Mucosa of stomach (tissue), 1 donor: Measurements from ENCODE around the gene RGS7.
"Not testable (repeated sequence)": the region's sequence is repeated elsewhere in the genome, so short reads cannot be mapped to it uniquely, and the experiment has no call there.

Experiments used
- H3K27me3 ChIP-seq: one replicate; pipeline ENCODE4 v1.7.0; 2013; ENCODE audit warnings: mild to moderate bottlenecking, low read length; ENCODE audit not compliant: control insufficient read depth, insufficient read depth
- H3K36me3 ChIP-seq: one replicate; pipeline ENCODE4 v1.7.0; 2013; ENCODE audit warnings: low read length; ENCODE audit not compliant: control insufficient read depth, insufficient read depth
- H3K4me1 ChIP-seq: one replicate; pipeline ENCODE4 v1.7.0; 2013; ENCODE audit warnings: mild to moderate bottlenecking, low read length; ENCODE audit not compliant: control insufficient read depth, insufficient read depth
- H3K4me3 ChIP-seq: one replicate; pipeline ENCODE4 v1.7.0; 2013; ENCODE audit warnings: low read length
- H3K9ac ChIP-seq: one replicate; pipeline ENCODE4 v1.7.0; 2013; ENCODE audit warnings: mild to moderate bottlenecking, low read length, moderate library complexity
- H3K9me3 ChIP-seq: one replicate; pipeline ENCODE4 v1.7.0; 2013; ENCODE audit warnings: mild to moderate bottlenecking, low read length, moderate library complexity; ENCODE audit not compliant: control insufficient read depth
- donor health status: Pancreatic carcinoma.

RGS7 gene

GRCh38 chr1:241265428-241265827, 91.6 kb downstream of the RGS7 start:
- no peak overlapping the region for H3K4me3 ChIP-seq
- H3K9me3 ChIP-seq: no peaks in the 10 kb centered on the region
- H3K4me1 ChIP-seq: peaks cover 3% of the 10 kb centered on the region
- no peak overlapping the region for H3K9ac ChIP-seq
- H3K36me3 ChIP-seq: no peaks in the 10 kb centered on the region
- no peaks in the 10 kb centered on the region for H3K27me3 ChIP-seq

GRCh38 chr1:241263346-241263745, 93.7 kb downstream of the RGS7 start:
- Histone ChIP-seq H3K4me3 (no peak overlapping the region), H3K9me3 (no peaks in the 10 kb centered on the region), H3K4me1 (peaks cover 3% of the 10 kb centered on the region), H3K9ac (no peak overlapping the region), H3K36me3 (no peaks in the 10 kb centered on the region), H3K27me3 (no peaks in the 10 kb centered on the region)

- no peaks in the 10 kb centered on the region for H3K36me3 ChIP-seq
- peaks cover 6% of the 10 kb centered on the region for H3K4me1 ChIP-seq
- H3K9me3 ChIP-seq: no peaks in the 10 kb centered on the region
- H3K27me3 ChIP-seq: no peaks in the 10 kb centered on the region
- no peak overlapping the region for H3K9ac ChIP-seq
- no peak overlapping the region for H3K4me3 ChIP-seq
Measured at GRCh38 chr1:241253471-241253870, 103.5 kb downstream of the RGS7 start.

- H3K36me3 ChIP-seq: no peaks in the 10 kb centered on the region
- H3K9me3 ChIP-seq: no peaks in the 10 kb centered on the region
- no peaks in the 10 kb centered on the region for H3K27me3 ChIP-seq
- H3K4me1 ChIP-seq: peaks cover 6% of the 10 kb centered on the region
- H3K9ac ChIP-seq: no peak overlapping the region
- H3K4me3 ChIP-seq: no peak overlapping the region
Measured at GRCh38 chr1:241250465-241250864, 106.5 kb downstream of the RGS7 start.

GRCh38 chr1:241240069-241240468, 116.9 kb downstream of the RGS7 start:
- no peak overlapping the region for H3K4me3 ChIP-seq
- no peaks in the 10 kb centered on the region for H3K36me3 ChIP-seq
- H3K9ac ChIP-seq: no peak overlapping the region
- H3K9me3 ChIP-seq: no peaks in the 10 kb centered on the region
- H3K4me1 ChIP-seq: no peaks in the 10 kb centered on the region
- no peaks in the 10 kb centered on the region for H3K27me3 ChIP-seq

- H3K36me3 ChIP-seq: no peaks in the 10 kb centered on the region
- H3K9ac ChIP-seq: no peak overlapping the region
- no peaks in the 10 kb centered on the region for H3K27me3 ChIP-seq
- H3K4me1 ChIP-seq: no peaks in the 10 kb centered on the region
- no peak overlapping the region for H3K4me3 ChIP-seq
- no peaks in the 10 kb centered on the region for H3K9me3 ChIP-seq
Measured at GRCh38 chr1:241237873-241238272, 119.1 kb downstream of the RGS7 start.

GRCh38 chr1:241235256-241235897, 121.6 kb downstream of the RGS7 start:
- no peak overlapping the region for H3K4me3 ChIP-seq
- no peaks in the 10 kb centered on the region for H3K27me3 ChIP-seq
- no peaks in the 10 kb centered on the region for H3K9me3 ChIP-seq
- H3K9ac ChIP-seq: no peak overlapping the region
- no peaks in the 10 kb centered on the region for H3K4me1 ChIP-seq
- no peaks in the 10 kb centered on the region for H3K36me3 ChIP-seq

- H3K36me3 ChIP-seq: no peaks in the 10 kb centered on the region
- no peaks in the 10 kb centered on the region for H3K9me3 ChIP-seq
- H3K4me1 ChIP-seq: peaks cover 14% of the 10 kb centered on the region
- H3K4me3 ChIP-seq: no peak overlapping the region
- no peak overlapping the region for H3K9ac ChIP-seq
- no peaks in the 10 kb centered on the region for H3K27me3 ChIP-seq
Measured at GRCh38 chr1:241229711-241230110, 127.3 kb downstream of the RGS7 start.

GRCh38 chr1:241229216-241229615, 127.8 kb downstream of the RGS7 start:
- no peak overlapping the region for H3K4me3 ChIP-seq
- H3K4me1 ChIP-seq: peaks cover 14% of the 10 kb centered on the region
- H3K9ac ChIP-seq: no peak overlapping the region
- H3K27me3 ChIP-seq: no peaks in the 10 kb centered on the region
- no peaks in the 10 kb centered on the region for H3K36me3 ChIP-seq
- H3K9me3 ChIP-seq: no peaks in the 10 kb centered on the region

GRCh38 chr1:241228339-241228738, 128.7 kb downstream of the RGS7 start:
- H3K4me3 ChIP-seq: no peak overlapping the region
- no peaks in the 10 kb centered on the region for H3K9me3 ChIP-seq
- H3K36me3 ChIP-seq: no peaks in the 10 kb centered on the region
- H3K4me1 ChIP-seq: peaks cover 14% of the 10 kb centered on the region
- no peak overlapping the region for H3K9ac ChIP-seq
- H3K27me3 ChIP-seq: no peaks in the 10 kb centered on the region

- no peak overlapping the region for H3K9ac ChIP-seq
- no peaks in the 10 kb centered on the region for H3K9me3 ChIP-seq
- H3K4me3 ChIP-seq: no peak overlapping the region
- H3K27me3 ChIP-seq: no peaks in the 10 kb centered on the region
- peaks cover 20% of the 10 kb centered on the region for H3K4me1 ChIP-seq
- H3K36me3 ChIP-seq: no peaks in the 10 kb centered on the region
Measured at GRCh38 chr1:241225741-241226140, 131.3 kb downstream of the RGS7 start.

- not testable (repeated sequence) for H3K27me3 ChIP-seq, H3K36me3 ChIP-seq
Measured at GRCh38 chr1:241224189-241224588, 132.8 kb downstream of the RGS7 start.

GRCh38 chr1:241222813-241223212, 134.2 kb downstream of the RGS7 start:
- H3K36me3 ChIP-seq, H3K9me3 ChIP-seq, H3K4me3 ChIP-seq, H3K27me3 ChIP-seq, H3K9ac ChIP-seq: not testable (repeated sequence)
- H3K4me1 ChIP-seq: peaks cover 32% of the 10 kb centered on the region

More at GRCh38 chr1:241224189-241224588, 132.8 kb downstream of the RGS7 start:
- not testable (repeated sequence) for H3K9ac ChIP-seq, H3K9me3 ChIP-seq, H3K4me3 ChIP-seq
- peaks cover 31% of the 10 kb centered on the region for H3K4me1 ChIP-seq
